ENCODE results near the gene AQP1.

AQP1 gene

DNA sequence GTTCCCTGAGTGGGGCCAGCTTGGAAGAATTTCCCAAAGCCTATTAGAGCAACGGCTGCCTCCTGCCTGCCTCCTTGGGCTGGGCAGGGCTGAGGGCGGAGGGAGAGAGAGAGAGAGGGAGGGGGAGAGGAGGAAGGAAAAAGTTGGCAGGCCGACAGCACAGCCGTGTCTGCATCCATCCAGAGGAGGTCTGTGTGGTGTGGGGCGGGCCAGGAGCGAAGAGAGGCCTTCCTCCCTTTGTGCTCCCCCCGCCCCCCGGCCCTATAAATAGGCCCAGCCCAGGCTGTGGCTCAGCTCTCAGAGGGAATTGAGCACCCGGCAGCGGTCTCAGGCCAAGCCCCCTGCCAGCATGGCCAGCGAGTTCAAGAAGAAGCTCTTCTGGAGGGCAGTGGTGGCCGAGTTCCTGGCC lies at the start of gene AQP1:
Gene AQP1 (plus strand): TSS at position 293 of the 409 bp plus-strand sequence. CDS start 57 bp downstream, at position 350.
- TF ChIP-seq, protein P1, sequence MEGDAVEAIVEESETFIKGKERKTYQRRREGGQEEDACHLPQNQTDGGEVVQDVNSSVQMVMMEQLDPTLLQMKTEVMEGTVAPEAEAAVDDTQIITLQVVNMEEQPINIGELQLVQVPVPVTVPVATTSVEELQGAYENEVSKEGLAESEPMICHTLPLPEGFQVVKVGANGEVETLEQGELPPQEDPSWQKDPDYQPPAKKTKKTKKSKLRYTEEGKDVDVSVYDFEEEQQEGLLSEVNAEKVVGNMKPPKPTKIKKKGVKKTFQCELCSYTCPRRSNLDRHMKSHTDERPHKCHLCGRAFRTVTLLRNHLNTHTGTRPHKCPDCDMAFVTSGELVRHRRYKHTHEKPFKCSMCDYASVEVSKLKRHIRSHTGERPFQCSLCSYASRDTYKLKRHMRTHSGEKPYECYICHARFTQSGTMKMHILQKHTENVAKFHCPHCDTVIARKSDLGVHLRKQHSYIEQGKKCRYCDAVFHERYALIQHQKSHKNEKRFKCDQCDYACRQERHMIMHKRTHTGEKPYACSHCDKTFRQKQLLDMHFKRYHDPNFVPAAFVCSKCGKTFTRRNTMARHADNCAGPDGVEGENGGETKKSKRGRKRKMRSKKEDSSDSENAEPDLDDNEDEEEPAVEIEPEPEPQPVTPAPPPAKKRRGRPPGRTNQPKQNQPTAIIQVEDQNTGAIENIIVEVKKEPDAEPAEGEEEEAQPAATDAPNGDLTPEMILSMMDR (conservative IDR thresholded peaks at IDR 0.05; ENCODE audit: control insufficient read depth, insufficient read depth, low read depth, low read length): no peak
- H3K4me3 ChIP-seq (ENCODE audit: control insufficient read depth, low read depth, low read length): no peak within 1 kb of the TSS
- no peak for DNase-seq (ENCODE audit: low read depth)

DNA sequence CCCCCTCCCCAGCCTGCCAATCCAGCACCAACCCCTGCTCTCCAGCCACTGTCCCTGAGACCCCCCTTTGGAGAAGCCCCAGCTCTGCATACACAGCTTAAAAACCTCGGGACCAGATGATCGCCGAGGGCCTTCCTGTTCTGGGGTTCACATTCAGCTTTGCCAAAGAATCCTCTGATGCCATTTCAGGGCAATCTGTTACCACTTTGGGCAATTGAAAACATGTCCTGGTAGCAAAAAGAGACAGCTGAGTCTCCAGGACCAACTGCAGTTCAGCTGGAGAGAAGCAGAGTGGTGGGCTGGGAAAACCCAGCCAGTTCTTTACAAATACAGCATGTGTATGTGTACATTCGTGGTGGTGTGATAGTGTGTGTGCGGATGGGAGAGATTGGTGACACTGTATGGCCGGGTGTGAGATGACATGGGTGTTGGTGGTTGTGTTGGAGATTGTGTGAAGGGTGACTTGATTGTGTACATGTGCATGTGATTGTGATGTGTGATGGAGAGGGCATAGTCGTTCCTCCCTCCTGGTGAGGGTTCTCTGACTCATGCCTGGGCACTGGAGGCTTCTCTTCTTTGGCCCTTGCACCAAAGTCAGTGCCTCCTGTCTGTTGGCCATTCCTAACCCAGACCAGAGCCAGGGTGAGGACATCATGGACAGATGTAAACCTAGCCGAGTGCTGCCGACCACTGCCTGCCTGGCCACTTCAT lies 48.5 kb upstream of the AQP1 start:
- no peak overlapping the region for H3K4me3 ChIP-seq (ENCODE audit: control insufficient read depth, low read depth, low read length)
- TF ChIP-seq, protein P1 (conservative IDR thresholded peaks at IDR 0.05; ENCODE audit: control insufficient read depth, insufficient read depth, low read depth, low read length): no peak
- peak; percentile 17 for DNase-seq (ENCODE audit: low read depth)

DNA sequence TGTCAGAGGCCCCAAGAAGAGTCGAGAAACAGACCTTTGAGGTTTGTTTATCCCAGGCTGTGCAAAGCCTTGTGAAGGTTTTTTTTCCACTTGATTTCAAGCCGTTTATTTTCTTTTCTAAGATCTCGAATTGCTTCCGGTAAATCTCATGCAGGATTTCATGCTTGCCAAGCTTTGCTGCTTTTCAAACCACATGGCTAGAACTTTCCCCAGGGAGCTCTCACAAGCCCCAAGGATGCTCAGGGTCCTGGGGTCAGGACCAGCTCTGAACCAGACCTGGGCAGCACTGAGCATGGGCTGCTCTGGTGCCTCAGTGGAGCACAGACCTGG lies 48.0 kb upstream of the AQP1 start:
- H3K4me3 ChIP-seq (ENCODE audit: control insufficient read depth, low read depth, low read length): no peak overlapping the region
- TF ChIP-seq, protein P1 (conservative IDR thresholded peaks at IDR 0.05; ENCODE audit: control insufficient read depth, insufficient read depth, low read depth, low read length): no peak
- peak; percentile 20 for DNase-seq (ENCODE audit: low read depth)

DNA sequence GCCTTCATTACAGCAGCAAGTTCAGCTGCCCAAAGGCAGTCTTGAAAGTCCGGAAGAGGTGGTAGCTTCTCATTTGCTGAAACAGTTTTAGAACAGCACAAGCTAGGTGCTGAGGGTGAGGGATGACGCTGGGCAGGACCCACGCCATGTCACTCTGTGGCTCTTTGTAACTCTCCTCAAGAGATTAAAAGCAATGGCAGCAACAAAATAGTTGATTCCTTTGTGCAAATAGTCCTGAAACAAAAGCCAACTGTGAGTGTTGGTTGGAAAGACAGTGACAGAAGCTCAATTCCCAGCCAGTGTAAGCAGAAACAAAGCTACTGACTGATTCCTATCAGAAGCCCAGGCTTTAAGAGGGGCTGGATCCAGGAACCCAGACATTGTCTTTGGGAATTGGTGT lies 47.6 kb upstream of the AQP1 start:
- DNase-seq (ENCODE audit: low read depth): no peak
- TF ChIP-seq, protein P1 (conservative IDR thresholded peaks at IDR 0.05; ENCODE audit: control insufficient read depth, insufficient read depth, low read depth, low read length): no peak

DNA sequence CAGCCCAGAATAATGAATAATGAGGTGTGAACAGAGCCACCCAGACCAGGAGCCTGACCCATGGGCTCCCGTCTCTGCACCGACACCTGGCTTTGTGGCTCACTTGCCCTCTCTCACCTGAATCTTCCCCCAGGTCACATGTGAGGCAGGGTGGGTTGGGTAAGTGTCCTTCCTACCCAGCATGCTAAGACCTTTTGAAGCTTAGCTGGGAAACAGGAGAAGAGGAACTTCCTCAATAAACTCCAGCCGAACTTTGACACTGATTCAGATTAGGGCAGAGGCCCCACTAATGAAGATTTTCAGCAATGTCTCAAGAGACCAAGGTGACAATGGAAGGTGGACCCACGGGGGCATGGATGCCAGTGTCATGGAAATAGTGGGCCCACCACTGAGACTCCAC lies 46.6 kb upstream of the AQP1 start:
- H3K4me3 ChIP-seq (ENCODE audit: control insufficient read depth, low read depth, low read length): no peak overlapping the region
- TF ChIP-seq, protein P1 (conservative IDR thresholded peaks at IDR 0.05; ENCODE audit: control insufficient read depth, insufficient read depth, low read depth, low read length): no peak
- no peak for DNase-seq (ENCODE audit: low read depth)

More for the DNA sequence above, 47.6 kb upstream of the AQP1 start:
- H3K4me3 ChIP-seq (ENCODE audit: control insufficient read depth, low read depth, low read length): no peak overlapping the region

DNA sequence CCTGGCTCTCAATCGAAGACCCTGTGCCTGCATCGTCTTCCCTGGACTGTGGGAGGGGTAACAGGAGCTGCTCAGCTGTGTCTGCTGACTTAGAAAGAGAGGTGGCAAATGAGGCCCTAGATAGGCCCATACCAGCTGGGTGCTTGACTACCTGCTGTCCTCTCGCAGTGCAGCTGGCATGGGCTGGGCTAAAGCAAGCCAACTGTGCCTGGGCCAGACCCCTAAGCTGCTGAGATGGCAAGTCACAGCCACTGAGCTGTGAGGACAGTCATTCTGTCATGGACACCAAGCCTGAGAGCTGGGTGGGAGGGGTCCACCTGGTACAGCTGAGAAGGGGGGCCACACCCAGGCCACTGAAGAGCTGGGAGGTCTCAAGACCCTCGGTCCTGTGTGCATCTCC lies 45.8 kb upstream of the AQP1 start:
- no peak overlapping the region for H3K4me3 ChIP-seq (ENCODE audit: control insufficient read depth, low read depth, low read length)
- TF ChIP-seq, protein P1 (conservative IDR thresholded peaks at IDR 0.05; ENCODE audit: control insufficient read depth, insufficient read depth, low read depth, low read length): no peak
- no peak for DNase-seq (ENCODE audit: low read depth)
